ENCODE measurements around the gene AMIGO3. TPM values are rescaled to one million over a fixed set of nuclear protein-coding genes. Genes with fewer than 3 reads are reported as not detected.
"Not testable (repeated sequence)": the region's sequence is repeated elsewhere in the genome, so short reads cannot be mapped to it uniquely, and the experiment has no call there.

The AMIGO3 gene
- total and polyA plus RNA-seq, 2 donors (not counting 1 experiment from before 2014, with no cell fraction given) = 11.1 TPM; not detected in 1

DNA sequence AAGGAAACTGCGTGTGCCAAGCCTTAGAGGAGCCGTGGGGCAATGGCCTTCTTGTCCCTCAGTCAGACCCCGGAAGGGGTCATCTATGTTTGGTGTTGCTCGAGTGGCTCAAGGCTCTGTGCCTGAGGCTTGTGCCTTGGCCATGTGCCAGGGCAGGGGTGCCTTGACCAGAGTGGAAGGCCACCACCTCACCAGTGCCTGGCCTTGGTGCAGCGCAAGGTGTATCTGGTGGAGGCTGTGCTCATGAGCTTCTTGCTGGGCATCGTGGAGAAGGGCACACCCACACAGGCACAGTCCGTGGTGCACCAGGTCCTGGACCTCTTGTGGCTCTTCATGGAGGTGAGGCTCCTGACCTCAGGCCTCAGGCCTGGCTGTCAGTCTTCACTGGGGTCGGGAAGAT lies 19.5 kb downstream of the AMIGO3 start:
- no peaks in the 10 kb centered on the region for H4K20me1 ChIP-seq (ENCODE audit: control insufficient read depth, insufficient read depth, low read length, poor library complexity, severe bottlenecking)
- peaks cover 4% of the 10 kb centered on the region for H3K79me2 ChIP-seq (ENCODE audit: control insufficient read depth, insufficient read depth, low read length)
- peaks cover 0 to 3% (median 0%) of the 10 kb centered on the region in 3 donors for H3K9me3 ChIP-seq (ENCODE audit: control extremely low read depth in 1 of 3, control insufficient read depth in 2 of 3, insufficient read depth in 1 of 3, low read length in 2 of 3)
- 97% methylated on average over 8 of the region's 8 CpGs for WGBS (ENCODE audit: insufficient coverage)
- no peak overlapping the region for H3K4me2 ChIP-seq (replicated peaks; ENCODE audit: low read depth, low read length, poor library complexity, severe bottlenecking)
- DNase-seq = no peak
- Mint-ChIP-seq H3K9me3 (ENCODE audit: insufficient read depth) (no peaks in the 10 kb centered on the region), H3K27me3 (no peaks in the 10 kb centered on the region), H3K4me1 (peaks cover 4% of the 10 kb centered on the region), H3K4me3 (no peak overlapping the region), H3K27ac (no peak overlapping the region)
- POLR2A ChIA-PET = no interaction called here
- H3K4me1 ChIP-seq (ENCODE audit: control insufficient read depth in 2 of 2, insufficient read depth in 2 of 2, low read length in 2 of 2) = no peaks in the 10 kb centered on the region
- H3K36me3 ChIP-seq (replicated peaks in 1 of 2; ENCODE audit: control extremely low read depth in 1 of 2, control insufficient read depth in 1 of 2, extremely low read depth in 1 of 2, insufficient read depth in 2 of 2, low read length in 1 of 2) = peaks cover 0 to 43% of the 10 kb centered on the region in 2 experiments
- ATAC-seq (ENCODE audit: low read depth) = no peak
- intact Hi-C loops (cut with micrococcal nuclease) = no loop called here
- H2AFZ ChIP-seq (ENCODE audit: insufficient read depth, low read depth, low read length, poor library complexity, severe bottlenecking) = no peak overlapping the region
- H3K4me3 ChIP-seq (ENCODE audit: control extremely low read depth in 1 of 5, extremely low read depth in 1 of 5, insufficient read depth in 1 of 5, low read depth in 2 of 5, low read length in 4 of 5) = no peak overlapping the region
- no peaks in the 10 kb centered on the region for H3K27me3 ChIP-seq (replicated peaks in 1 of 4; ENCODE audit: control extremely low read depth in 1 of 4, control insufficient read depth in 3 of 4, insufficient read depth in 4 of 4, low read length in 3 of 4)
- no peak overlapping the region for H3K9ac ChIP-seq (ENCODE audit: low read length)
- TF ChIP-seq, protein P1, sequence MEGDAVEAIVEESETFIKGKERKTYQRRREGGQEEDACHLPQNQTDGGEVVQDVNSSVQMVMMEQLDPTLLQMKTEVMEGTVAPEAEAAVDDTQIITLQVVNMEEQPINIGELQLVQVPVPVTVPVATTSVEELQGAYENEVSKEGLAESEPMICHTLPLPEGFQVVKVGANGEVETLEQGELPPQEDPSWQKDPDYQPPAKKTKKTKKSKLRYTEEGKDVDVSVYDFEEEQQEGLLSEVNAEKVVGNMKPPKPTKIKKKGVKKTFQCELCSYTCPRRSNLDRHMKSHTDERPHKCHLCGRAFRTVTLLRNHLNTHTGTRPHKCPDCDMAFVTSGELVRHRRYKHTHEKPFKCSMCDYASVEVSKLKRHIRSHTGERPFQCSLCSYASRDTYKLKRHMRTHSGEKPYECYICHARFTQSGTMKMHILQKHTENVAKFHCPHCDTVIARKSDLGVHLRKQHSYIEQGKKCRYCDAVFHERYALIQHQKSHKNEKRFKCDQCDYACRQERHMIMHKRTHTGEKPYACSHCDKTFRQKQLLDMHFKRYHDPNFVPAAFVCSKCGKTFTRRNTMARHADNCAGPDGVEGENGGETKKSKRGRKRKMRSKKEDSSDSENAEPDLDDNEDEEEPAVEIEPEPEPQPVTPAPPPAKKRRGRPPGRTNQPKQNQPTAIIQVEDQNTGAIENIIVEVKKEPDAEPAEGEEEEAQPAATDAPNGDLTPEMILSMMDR (IDR thresholded peaks at IDR 0.05) = no peak
- no peak for TF ChIP-seq EZH2 (IDR thresholded peaks at IDR 0.05; ENCODE audit: borderline replicate concordance, insufficient read depth, low read depth, low read length, poor library complexity, severe bottlenecking)
- H3K27ac ChIP-seq (ENCODE audit: low read length in 2 of 2) = no peak overlapping the region
- CTCF ChIA-PET = interaction anchor here (5.0 kb wide), 1 partner anchor 139 kb away, joined by 40 read pairs; no protein-coding TSS in a partner anchor

DNA sequence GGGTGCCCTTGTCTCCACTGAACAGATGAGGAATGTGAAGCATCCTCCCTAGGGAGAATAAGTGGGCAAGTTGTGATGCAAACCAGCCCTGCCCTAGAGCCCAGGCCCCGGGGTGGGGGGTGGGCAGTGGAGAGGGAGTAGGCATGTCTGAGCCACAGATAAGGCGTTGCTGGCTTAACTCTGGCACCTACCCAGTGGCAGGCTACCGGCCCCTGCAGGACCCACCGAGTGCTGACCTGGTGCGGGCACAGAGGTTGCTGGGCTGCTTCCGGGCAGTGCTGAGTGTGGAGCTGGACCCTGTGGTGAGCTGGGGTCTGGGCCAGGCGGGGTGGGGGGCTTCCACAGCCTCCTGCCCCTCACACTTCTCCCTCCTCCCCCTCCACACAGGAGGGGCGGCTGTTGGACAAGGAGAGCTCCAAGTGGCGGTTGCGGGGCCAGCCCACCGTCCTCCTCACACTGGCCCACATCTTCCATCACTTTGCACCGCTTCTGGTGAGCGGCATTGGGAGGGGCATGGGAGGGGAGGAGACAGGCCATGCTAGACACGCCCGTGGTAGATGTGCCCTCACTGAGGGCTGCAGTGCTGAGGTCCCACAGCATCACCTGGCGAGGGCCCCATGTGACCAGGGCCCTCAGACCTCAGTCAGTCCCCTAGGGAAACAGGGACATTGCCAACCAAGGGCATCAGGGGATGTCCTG lies 20.1 kb downstream of the AMIGO3 start:
- Histone ChIP-seq H2AFZ (ENCODE audit: insufficient read depth, low read depth, low read length, poor library complexity, severe bottlenecking) (no peak overlapping the region), H3K79me2 (ENCODE audit: control insufficient read depth, insufficient read depth, low read length) (peaks cover 8% of the 10 kb centered on the region), H3K9me3 (ENCODE audit: control extremely low read depth in 1 of 3, control insufficient read depth in 2 of 3, insufficient read depth in 1 of 3, low read length in 2 of 3) (peaks cover 0 to 3% (median 0%) of the 10 kb centered on the region in 3 donors), H3K27ac (ENCODE audit: low read length in 2 of 2) (no peak overlapping the region), H3K36me3 (replicated peaks in 1 of 2; ENCODE audit: control extremely low read depth in 1 of 2, control insufficient read depth in 1 of 2, extremely low read depth in 1 of 2, insufficient read depth in 2 of 2, low read length in 1 of 2) (peaks cover 0 to 40% of the 10 kb centered on the region in 2 experiments), H4K20me1 (ENCODE audit: control insufficient read depth, insufficient read depth, low read length, poor library complexity, severe bottlenecking) (no peaks in the 10 kb centered on the region), H3K4me2 (replicated peaks; ENCODE audit: low read depth, low read length, poor library complexity, severe bottlenecking) (no peak overlapping the region), H3K4me1 (ENCODE audit: control insufficient read depth in 2 of 2, insufficient read depth in 2 of 2, low read length in 2 of 2) (no peaks in the 10 kb centered on the region), H3K9ac (ENCODE audit: low read length) (no peak overlapping the region), H3K4me3 (ENCODE audit: control extremely low read depth in 1 of 5, extremely low read depth in 1 of 5, insufficient read depth in 1 of 5, low read depth in 2 of 5, low read length in 4 of 5) (no peak overlapping the region), H3K27me3 (replicated peaks in 1 of 4; ENCODE audit: control extremely low read depth in 1 of 4, control insufficient read depth in 3 of 4, insufficient read depth in 4 of 4, low read length in 3 of 4) (no peaks in the 10 kb centered on the region)
- 92% methylated on average over 14 of the region's 16 CpGs for WGBS (ENCODE audit: insufficient coverage)
- TF ChIP-seq, protein P1 (IDR thresholded peaks at IDR 0.05) = no peak
- no peak for TF ChIP-seq EZH2 (IDR thresholded peaks at IDR 0.05; ENCODE audit: borderline replicate concordance, insufficient read depth, low read depth, low read length, poor library complexity, severe bottlenecking)
- H3K4me3 Mint-ChIP-seq = no peak overlapping the region
- H3K27me3 Mint-ChIP-seq = no peaks in the 10 kb centered on the region
- intact Hi-C loops (cut with micrococcal nuclease) = no loop called here
- peaks cover 4% of the 10 kb centered on the region for H3K4me1 Mint-ChIP-seq
- ATAC-seq (ENCODE audit: low read depth) (no peak), DNase-seq (no peak)
- POLR2A ChIA-PET = no interaction called here
- CTCF ChIA-PET = no interaction called here
- H3K9me3 Mint-ChIP-seq (ENCODE audit: insufficient read depth) = no peaks in the 10 kb centered on the region
- no peak overlapping the region for H3K27ac Mint-ChIP-seq

DNA sequence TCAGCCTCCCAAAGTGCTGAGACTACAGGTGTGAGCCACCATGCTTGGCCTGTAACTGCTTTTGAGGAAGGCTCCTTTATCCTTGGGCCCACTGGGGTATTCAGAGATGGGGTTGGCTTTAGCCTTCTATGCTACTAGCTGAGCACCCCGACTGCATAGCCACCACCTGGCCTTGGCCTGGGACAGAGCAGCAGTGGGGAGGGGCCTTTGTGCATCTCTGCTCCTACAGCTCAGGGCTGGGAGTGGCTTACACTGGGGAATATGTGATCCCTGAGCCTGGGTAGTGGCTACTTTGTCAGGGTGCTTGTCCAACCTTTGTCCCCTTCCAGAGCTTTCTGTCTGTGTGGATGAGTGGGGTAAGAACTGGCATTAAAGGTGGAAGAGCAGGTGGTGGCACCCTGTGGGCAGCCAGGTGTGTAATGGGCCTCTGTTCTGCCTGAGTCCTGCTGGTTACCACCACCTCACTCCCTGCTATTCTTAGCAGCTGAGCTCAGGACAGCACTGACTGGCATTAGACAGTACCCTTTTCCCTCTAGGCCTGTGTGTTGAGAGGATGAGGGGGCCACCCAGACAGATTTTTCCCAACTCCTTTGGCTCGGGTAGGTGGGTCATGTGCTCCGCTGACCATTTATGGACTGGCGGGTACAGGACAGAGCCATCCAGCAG lies 24.0 kb downstream of the AMIGO3 start:
- H3K4me3 ChIP-seq (ENCODE audit: control extremely low read depth in 1 of 5, extremely low read depth in 1 of 5, insufficient read depth in 1 of 5, low read depth in 2 of 5, low read length in 4 of 5); H3K27ac ChIP-seq (ENCODE audit: low read length in 2 of 2); H3K27me3 ChIP-seq (replicated peaks in 1 of 4; ENCODE audit: control extremely low read depth in 1 of 4, control insufficient read depth in 3 of 4, insufficient read depth in 4 of 4, low read length in 3 of 4); H4K20me1 ChIP-seq (ENCODE audit: control insufficient read depth, insufficient read depth, low read length, poor library complexity, severe bottlenecking); H3K4me2 ChIP-seq (replicated peaks; ENCODE audit: low read depth, low read length, poor library complexity, severe bottlenecking); H3K9me3 ChIP-seq (ENCODE audit: control extremely low read depth in 1 of 3, control insufficient read depth in 2 of 3, insufficient read depth in 1 of 3, low read length in 2 of 3); POLR2A ChIA-PET; DNase-seq; H3K27ac Mint-ChIP-seq; intact Hi-C loops (cut with micrococcal nuclease); H3K9me3 Mint-ChIP-seq (ENCODE audit: insufficient read depth); H2AFZ ChIP-seq (ENCODE audit: insufficient read depth, low read depth, low read length, poor library complexity, severe bottlenecking); H3K4me3 Mint-ChIP-seq; H3K9ac ChIP-seq (ENCODE audit: low read length); H3K27me3 Mint-ChIP-seq; H3K4me1 ChIP-seq (ENCODE audit: control insufficient read depth in 2 of 2, insufficient read depth in 2 of 2, low read length in 2 of 2): not testable (repeated sequence)
- peak; percentile 14 for ATAC-seq (ENCODE audit: low read depth)
- peaks cover 20% of the 10 kb centered on the region for H3K79me2 ChIP-seq (ENCODE audit: control insufficient read depth, insufficient read depth, low read length)
- CTCF ChIA-PET = interaction anchor here (0.6 kb wide), 1 partner anchor 151 kb away, joined by 3 read pairs; no protein-coding TSS in a partner anchor
- H3K36me3 ChIP-seq (replicated peaks in 1 of 2; ENCODE audit: control extremely low read depth in 1 of 2, control insufficient read depth in 1 of 2, extremely low read depth in 1 of 2, insufficient read depth in 2 of 2, low read length in 1 of 2) = peaks cover 0 to 24% of the 10 kb centered on the region in 2 experiments
- H3K4me1 Mint-ChIP-seq = peaks cover 14% of the 10 kb centered on the region
- WGBS (ENCODE audit: insufficient coverage) = 100% methylated on average over 1 of the region's 4 CpGs

Measured in B cell (primary cell).